Smooth muscle cell (in vitro differentiated cells): ENCODE measurements around the gene MAB21L4. TPM values are rescaled to one million over a fixed set of nuclear protein-coding genes. Genes with fewer than 3 reads are reported as not detected.

Experiments
- DNase-seq: peaks from one replicate; lab custom pipeline; 2025; ENCODE audit not compliant: unreplicated experiment; lab: John Stamatoyannopoulos, UW
- H2AFZ ChIP-seq: fragments of 200-600 bp; sonication (generic); 2 replicates; pipeline ENCODE4 v1.6.0; 2016; ENCODE audit warnings: antibody characterized with exemption, low read depth, mild to moderate bottlenecking
- H3F3A ChIP-seq: fragments of 200-600 bp; sonication (generic); 2 replicates; pipeline ENCODE4 v1.6.0; 2017; ENCODE audit warnings: antibody characterized with exemption, low read depth
- H3K27ac ChIP-seq: fragments of 200-600 bp; sonication (generic); 2 replicates; pipeline ENCODE4 v1.5.1; 2016; ENCODE audit warnings: low read depth, mild to moderate bottlenecking
- H3K27me3 ChIP-seq: fragments of 200-600 bp; sonication (generic); 2 replicates; pipeline ENCODE4 v1.6.1; 2016; ENCODE audit warnings: low read depth, mild to moderate bottlenecking
- H3K36me3 ChIP-seq: fragments of 200-600 bp; sonication (generic); 2 replicates; pipeline ENCODE4 v1.5.1; 2016; ENCODE audit warnings: low read depth
- H3K4me1 ChIP-seq: fragments of 200-600 bp; sonication (generic); 2 replicates; pipeline ENCODE4 v1.5.1; 2016; ENCODE audit warnings: low read depth
- H3K4me2 ChIP-seq: fragments of 200-600 bp; sonication (generic); 2 replicates; pipeline ENCODE4 v1.6.0; 2016; ENCODE audit warnings: mild to moderate bottlenecking
- H3K4me3 ChIP-seq: fragments of 200-600 bp; sonication (generic); 2 replicates; pipeline ENCODE4 v1.5.1; 2016; ENCODE audit warnings: mild to moderate bottlenecking
- H3K79me2 ChIP-seq: fragments of 200-600 bp; sonication (generic); 2 replicates; pipeline ENCODE4 v1.6.0; 2016; ENCODE audit warnings: low read depth, mild to moderate bottlenecking
- H3K9ac ChIP-seq: fragments of 200-600 bp; sonication (generic); 2 replicates; pipeline ENCODE4 v1.6.0; 2016; ENCODE audit warnings: low read depth
- H3K9me3 ChIP-seq: fragments of 200-600 bp; sonication (generic); replicated peaks from 2 replicates; pipeline ENCODE4 v1.5.1; 2016; ENCODE audit warnings: low read depth
- H4K20me1 ChIP-seq: fragments of 200-600 bp; sonication (generic); 2 replicates; pipeline ENCODE4 v1.6.0; 2016; ENCODE audit warnings: low read depth
- CTCF ChIP-seq: fragments of 200-600 bp; sonication (generic); IDR thresholded peaks from 2 replicates; pipeline ENCODE4 v1.5.1; 2017; ENCODE audit warnings: borderline replicate concordance, mild to moderate bottlenecking, antibody characterized with exemption; ENCODE audit not compliant: insufficient read depth, poor library complexity, severe bottlenecking
- WGBS: methylation state at CpG from one replicate; pipeline ENCODE4 v1.1.7; 2016; ENCODE audit warnings: low lambda C conversion rate; 5-methylcytosine and 5-hydroxymethylcytosine counted together
- polyA plus RNA-seq: library from polyadenylated mRNA; unstranded; fragments of >200 nt; fragmentation: Nextera tagmentation; extraction: Ambion mirVana; gene quantifications from 2 replicates; pipeline ENCODE4 v1.2.1, GENCODE V29; 2016
- total RNA-seq: library from RNA; depleted of rRNA; stranded (reverse); fragments of >200 nt; gene quantifications from 2 replicates; pipeline ENCODE4 v1.2.3, GENCODE V29; 2014

The MAB21L4 gene
- total and polyA plus RNA-seq, 2 experiments from 2014 or later, result 0.53 to 2.2 TPM

- H3K27ac ChIP-seq, result no peak overlapping the region
- no peak for TF ChIP-seq CTCF
- no peak overlapping the region for H3K4me2 ChIP-seq
- H4K20me1 ChIP-seq, result no peaks in the 10 kb centered on the region
- H3K9me3 ChIP-seq, result no peaks in the 10 kb centered on the region
- no peaks in the 10 kb centered on the region for H3K4me1 ChIP-seq
- H3K27me3 ChIP-seq, result peaks cover 2% of the 10 kb centered on the region
- WGBS, result 89% methylated on average over 13 of the region's 13 CpGs
- DNase-seq, result no peak
- H3K9ac ChIP-seq, result no peak overlapping the region
- no peaks in the 10 kb centered on the region for H3K79me2 ChIP-seq
- no peak overlapping the region for H2AFZ ChIP-seq
- no peak overlapping the region for H3K4me3 ChIP-seq
- H3F3A ChIP-seq, result no peaks in the 10 kb centered on the region
- no peaks in the 10 kb centered on the region for H3K36me3 ChIP-seq
Observed at GRCh38 chr2:240858321-240858720, 37.6 kb downstream of the MAB21L4 start.

DNA sequence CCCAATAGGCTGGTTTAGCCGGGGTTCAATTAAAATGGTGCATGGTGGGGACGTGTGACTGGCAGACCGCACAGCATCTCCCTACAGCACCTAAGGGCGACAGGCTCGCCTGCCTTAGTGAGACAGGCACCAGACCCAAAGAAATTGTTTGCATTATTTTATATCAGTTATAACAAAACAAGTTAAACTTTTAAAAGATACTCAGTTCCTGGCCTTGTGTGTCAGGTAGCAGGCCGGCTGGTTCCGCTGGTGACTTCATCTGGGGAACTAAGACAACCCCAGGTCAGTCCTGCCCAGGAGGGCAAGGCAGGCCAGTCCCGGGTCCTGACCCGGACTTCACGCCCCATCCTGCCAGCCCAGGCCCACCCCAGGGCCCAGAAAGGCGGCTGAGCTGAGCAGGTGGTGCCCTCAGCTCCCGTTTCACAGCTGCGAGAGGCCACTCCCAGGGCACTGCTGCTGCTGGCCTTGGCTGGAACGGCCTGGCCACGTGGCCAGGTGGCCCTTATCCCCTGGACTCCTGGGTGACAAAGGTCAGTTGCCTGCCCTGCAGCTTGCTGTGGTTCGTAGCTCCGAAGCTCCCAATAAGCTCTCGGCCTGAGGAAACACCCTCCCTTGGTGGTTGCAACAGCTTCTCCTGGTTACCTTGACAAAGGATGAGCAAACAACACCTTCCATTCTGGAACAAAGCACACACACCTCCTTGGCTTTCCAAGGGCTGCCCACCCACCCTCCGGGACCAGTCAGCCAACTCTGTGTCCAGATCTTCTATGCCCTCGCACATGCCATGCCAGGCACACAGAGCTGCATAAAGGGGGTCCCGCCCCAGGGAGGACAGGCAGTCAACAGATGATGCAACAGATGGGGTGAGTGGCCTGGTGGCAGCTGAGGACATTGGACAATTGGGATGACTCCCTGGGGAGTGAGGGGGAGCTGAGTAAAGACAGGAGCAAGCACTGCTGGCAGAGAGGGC, 38.6 kb downstream of the MAB21L4 start:
- Histone ChIP-seq H3F3A (no peaks in the 10 kb centered on the region), H3K36me3 (no peaks in the 10 kb centered on the region), H2AFZ (no peak overlapping the region), H3K9me3 (no peaks in the 10 kb centered on the region), H3K9ac (no peak overlapping the region), H4K20me1 (no peaks in the 10 kb centered on the region), H3K27ac (no peak overlapping the region), H3K27me3 (no peaks in the 10 kb centered on the region), H3K4me1 (no peaks in the 10 kb centered on the region), H3K79me2 (no peaks in the 10 kb centered on the region), H3K4me2 (no peak overlapping the region), H3K4me3 (no peak overlapping the region)
- DNase-seq, result no peak
- 93% methylated on average over 21 of the region's 21 CpGs for WGBS
- no peak for TF ChIP-seq CTCF

DNA sequence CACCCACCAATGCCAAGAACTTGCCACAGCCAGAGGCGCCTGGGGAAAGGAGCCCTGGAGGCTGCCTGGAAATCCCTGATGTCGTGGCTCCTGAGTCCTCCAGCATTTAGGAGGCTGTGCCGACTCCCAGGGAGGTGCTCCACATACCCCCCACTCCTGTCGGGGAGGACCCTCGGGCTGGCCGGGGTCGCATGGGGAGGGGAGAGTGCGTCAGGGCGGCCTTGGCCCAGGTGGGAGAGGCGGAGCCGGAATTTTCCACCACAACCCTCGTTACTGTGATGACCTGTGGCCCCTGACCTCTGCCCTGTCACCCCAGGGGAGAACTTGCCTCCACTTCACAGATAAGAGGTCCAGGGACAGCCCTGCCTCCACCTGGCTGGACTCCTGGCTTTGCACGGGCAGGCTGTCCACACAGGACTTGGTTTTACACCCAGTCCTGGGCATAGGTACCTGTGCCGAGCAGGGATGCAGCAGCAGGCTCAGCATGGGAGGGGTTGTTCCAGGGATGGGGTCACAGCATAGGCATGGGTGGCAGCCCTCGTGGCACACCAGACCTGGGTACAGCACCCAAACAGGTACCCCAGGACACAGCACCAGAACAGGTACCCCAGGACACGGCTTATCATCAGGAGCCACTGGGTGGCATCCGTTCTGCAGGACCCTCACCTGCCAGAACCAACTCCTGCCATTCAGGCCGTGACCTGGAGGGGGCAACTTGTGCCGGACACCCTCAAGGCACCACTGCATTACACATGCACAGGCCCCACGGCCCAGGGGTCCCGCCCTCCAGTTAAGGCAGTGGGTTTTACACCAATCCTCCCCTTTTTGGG, 39.6 kb downstream of the MAB21L4 start:
- no peaks in the 10 kb centered on the region for H3K4me1 ChIP-seq
- WGBS, result 77% methylated on average over 21 of the region's 21 CpGs
- no peak for TF ChIP-seq CTCF
- no peak overlapping the region for H2AFZ ChIP-seq
- DNase-seq, result no peak
- H3K9me3 ChIP-seq, result no peaks in the 10 kb centered on the region
- no peaks in the 10 kb centered on the region for H3K36me3 ChIP-seq
- no peak overlapping the region for H3K4me3 ChIP-seq
- H3K9ac ChIP-seq, result no peak overlapping the region
- no peaks in the 10 kb centered on the region for H3F3A ChIP-seq
- H3K79me2 ChIP-seq, result no peaks in the 10 kb centered on the region
- no peak overlapping the region for H3K4me2 ChIP-seq
- no peaks in the 10 kb centered on the region for H4K20me1 ChIP-seq
- no peak overlapping the region for H3K27ac ChIP-seq
- no peaks in the 10 kb centered on the region for H3K27me3 ChIP-seq
